Hepatocyte (in vitro differentiated cells): Measurements from ENCODE around the gene PHLDB1.

ENCODE experiments used
- EZH2 ChIP-seq: fragments of 200-600 bp; sonication (generic); IDR thresholded peaks from 2 replicates; pipeline ENCODE4 v1.6.1; 2016; ENCODE audit warnings: antibody characterized with exemption, mild to moderate bottlenecking, borderline replicate concordance
- EZH2phosphoT487 ChIP-seq: fragments of 200-600 bp; sonication (generic); IDR thresholded peaks from one replicate; pipeline ENCODE4 v1.6.1; 2018; ENCODE audit warnings: antibody characterized with exemption, mild to moderate bottlenecking, low read depth, moderate library complexity; ENCODE audit not compliant: unreplicated experiment, severe bottlenecking
- TF ChIP-seq, protein P1 (sequence below): fragments of 200-600 bp; sonication (generic); IDR thresholded peaks from 2 replicates; pipeline ENCODE4 v1.5.1; 2016; ENCODE audit warnings: antibody characterized with exemption, mild to moderate bottlenecking; ENCODE audit not compliant: poor library complexity

DNA sequence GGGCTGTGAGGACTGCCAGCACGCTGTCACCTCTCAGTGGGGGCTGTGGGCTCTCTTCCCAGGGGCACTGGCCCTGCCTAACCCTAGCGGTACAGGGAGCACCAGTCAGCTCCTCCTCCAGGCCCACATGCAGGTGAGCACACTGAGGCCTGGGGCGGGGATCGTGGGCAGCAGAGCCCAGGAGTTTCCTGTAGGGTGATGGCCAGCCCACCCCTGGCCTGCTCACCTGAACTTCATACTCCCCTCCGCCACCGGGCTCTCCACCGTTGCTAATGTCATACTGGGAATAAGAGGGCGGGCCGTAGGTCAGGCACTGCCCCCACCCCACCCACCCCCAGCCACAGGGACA is 82.1 kb downstream of the PHLDB1 start:
- TF ChIP-seq, protein P1, sequence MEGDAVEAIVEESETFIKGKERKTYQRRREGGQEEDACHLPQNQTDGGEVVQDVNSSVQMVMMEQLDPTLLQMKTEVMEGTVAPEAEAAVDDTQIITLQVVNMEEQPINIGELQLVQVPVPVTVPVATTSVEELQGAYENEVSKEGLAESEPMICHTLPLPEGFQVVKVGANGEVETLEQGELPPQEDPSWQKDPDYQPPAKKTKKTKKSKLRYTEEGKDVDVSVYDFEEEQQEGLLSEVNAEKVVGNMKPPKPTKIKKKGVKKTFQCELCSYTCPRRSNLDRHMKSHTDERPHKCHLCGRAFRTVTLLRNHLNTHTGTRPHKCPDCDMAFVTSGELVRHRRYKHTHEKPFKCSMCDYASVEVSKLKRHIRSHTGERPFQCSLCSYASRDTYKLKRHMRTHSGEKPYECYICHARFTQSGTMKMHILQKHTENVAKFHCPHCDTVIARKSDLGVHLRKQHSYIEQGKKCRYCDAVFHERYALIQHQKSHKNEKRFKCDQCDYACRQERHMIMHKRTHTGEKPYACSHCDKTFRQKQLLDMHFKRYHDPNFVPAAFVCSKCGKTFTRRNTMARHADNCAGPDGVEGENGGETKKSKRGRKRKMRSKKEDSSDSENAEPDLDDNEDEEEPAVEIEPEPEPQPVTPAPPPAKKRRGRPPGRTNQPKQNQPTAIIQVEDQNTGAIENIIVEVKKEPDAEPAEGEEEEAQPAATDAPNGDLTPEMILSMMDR, result no peak
- no peak for TF ChIP-seq EZH2
- no peak for TF ChIP-seq EZH2phosphoT487
